Thoracic aorta (tissue), 2 donors: ENCODE results near the gene RIOK1. TPM values are rescaled to one million over a fixed set of nuclear protein-coding genes. Genes with fewer than 3 reads are reported as not detected.

Source experiments
- ATAC-seq: fragments of 150-250 bp; one replicate; pipeline ENCODE4 v1.8.0; 2017; ENCODE audit warnings: low read depth; ENCODE audit not compliant: insufficient number of reproducible peaks, low FRiP score
- DNase-seq: peaks from one replicate; pipeline ENCODE4 v3.0.0-alpha.2; 2020; ENCODE audit warnings: low spot score
- H3K27ac ChIP-seq, 2 donors: fragments of 200-600 bp; sonication (generic); 1 replicate in 1 of 2; 2 replicates in 1 of 2; pipeline ENCODE4 v1.5.1; 2016; ENCODE audit warnings: mild to moderate bottlenecking in 2 of 2, moderate library complexity in 2 of 2
- H3K27me3 ChIP-seq: fragments of 200-600 bp; sonication (generic); replicated peaks from 2 replicates; pipeline ENCODE4 v1.6.0; 2016; ENCODE audit warnings: mild to moderate bottlenecking; ENCODE audit not compliant: insufficient read depth
- H3K36me3 ChIP-seq: fragments of 200-600 bp; sonication (generic); one replicate; pipeline ENCODE4 v1.5.1; 2016
- H3K4me1 ChIP-seq, 2 donors: fragments of 200-600 bp; sonication (generic); 1 replicate in 1 of 2; 2 replicates in 1 of 2; pipeline versions ENCODE4 v1.5.1 to v1.6.0; 2016; ENCODE audit warnings: low read depth in 2 of 2, mild to moderate bottlenecking in 1 of 2; ENCODE audit not compliant: control insufficient read depth in 1 of 2
- H3K4me3 ChIP-seq: fragments of 200-600 bp; sonication (generic); 2 replicates; pipeline ENCODE4 v1.5.1; 2016; ENCODE audit warnings: mild to moderate bottlenecking
- H3K9me3 ChIP-seq: fragments of 200-600 bp; sonication (generic); 2 replicates; pipeline ENCODE4 v1.5.1; 2016
- total RNA-seq, 2 donors: library from RNA; depleted of rRNA; stranded (reverse); fragments of >200 nt; gene quantifications; one replicate each; pipeline versions ENCODE4 v1.1.0 to v1.2.3, GENCODE V29; 2016
- TF ChIP-seq, protein P1 (sequence below): fragments of 200-600 bp; sonication (generic); IDR thresholded peaks from one replicate; pipeline ENCODE4 v1.5.1; 2019; ENCODE audit warnings: antibody characterized with exemption

Gene RIOK1
- total RNA-seq, 2 donors from 2014 or later: 12.6 to 25.5 TPM

DNA sequence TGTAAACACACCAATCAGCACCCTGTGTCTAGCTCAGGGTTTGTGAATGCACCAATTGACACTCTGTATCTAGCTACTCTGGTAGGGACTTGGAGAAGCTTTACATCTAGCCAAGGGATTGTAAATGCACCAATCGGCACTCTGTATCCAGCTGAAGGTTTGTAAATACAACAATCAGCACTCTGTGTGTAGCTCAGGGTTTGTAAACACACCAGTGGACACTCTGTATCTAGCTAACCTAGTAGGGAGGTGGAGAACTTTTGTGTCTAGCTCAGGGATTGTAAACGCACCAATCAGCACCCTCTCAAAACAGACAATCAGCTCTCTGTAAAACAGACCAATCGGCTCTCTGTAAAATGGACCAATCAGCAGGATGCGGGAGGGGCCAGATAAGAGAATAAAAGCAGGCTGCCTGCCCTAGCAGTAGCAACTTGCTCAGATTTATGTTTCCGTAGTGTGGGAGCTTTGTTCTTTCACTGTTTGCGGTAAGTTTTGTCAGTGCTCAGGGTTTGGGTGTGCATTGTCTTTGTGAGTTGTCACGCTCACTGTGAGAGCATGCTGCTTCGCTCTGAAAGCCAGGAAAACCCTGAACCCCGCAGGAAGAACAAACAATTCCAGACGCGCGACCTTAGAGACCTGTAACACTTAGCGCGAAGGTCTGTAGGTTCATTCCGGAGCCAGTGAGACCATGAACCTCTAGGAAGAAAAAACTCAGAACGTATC, 37.0 kb downstream of the RIOK1 start:
- no peaks in the 10 kb centered on the region for H3K27me3 ChIP-seq

DNA sequence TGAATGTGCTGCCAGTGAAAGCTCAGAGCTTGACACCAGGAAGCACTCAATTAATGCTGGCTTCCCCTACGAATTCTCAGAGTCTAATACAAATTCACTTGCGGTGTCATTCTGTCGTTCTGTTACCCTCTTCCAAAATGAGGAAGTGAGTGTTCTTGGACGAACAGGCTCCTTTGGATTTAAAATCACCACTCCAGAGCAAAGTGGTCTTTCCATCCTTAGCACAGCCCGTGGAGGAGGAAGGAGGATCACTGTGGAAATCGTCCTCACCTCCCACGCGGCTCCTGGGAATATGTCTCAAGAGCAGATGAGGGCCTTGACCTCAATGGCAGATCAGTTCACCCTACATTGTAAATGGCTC, 41.7 kb downstream of the RIOK1 start:
- Histone ChIP-seq H3K4me3 (no peak overlapping the region), H3K36me3 (no peaks in the 10 kb centered on the region), H3K9me3 (no peaks in the 10 kb centered on the region), H3K27ac (no peak overlapping the region), H3K4me1 (no peaks in the 10 kb centered on the region), H3K27me3 (no peaks in the 10 kb centered on the region)
- ATAC-seq (no peak), DNase-seq (no peak)
- TF ChIP-seq, protein P1, sequence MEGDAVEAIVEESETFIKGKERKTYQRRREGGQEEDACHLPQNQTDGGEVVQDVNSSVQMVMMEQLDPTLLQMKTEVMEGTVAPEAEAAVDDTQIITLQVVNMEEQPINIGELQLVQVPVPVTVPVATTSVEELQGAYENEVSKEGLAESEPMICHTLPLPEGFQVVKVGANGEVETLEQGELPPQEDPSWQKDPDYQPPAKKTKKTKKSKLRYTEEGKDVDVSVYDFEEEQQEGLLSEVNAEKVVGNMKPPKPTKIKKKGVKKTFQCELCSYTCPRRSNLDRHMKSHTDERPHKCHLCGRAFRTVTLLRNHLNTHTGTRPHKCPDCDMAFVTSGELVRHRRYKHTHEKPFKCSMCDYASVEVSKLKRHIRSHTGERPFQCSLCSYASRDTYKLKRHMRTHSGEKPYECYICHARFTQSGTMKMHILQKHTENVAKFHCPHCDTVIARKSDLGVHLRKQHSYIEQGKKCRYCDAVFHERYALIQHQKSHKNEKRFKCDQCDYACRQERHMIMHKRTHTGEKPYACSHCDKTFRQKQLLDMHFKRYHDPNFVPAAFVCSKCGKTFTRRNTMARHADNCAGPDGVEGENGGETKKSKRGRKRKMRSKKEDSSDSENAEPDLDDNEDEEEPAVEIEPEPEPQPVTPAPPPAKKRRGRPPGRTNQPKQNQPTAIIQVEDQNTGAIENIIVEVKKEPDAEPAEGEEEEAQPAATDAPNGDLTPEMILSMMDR: no peak

More for the DNA sequence above, 37.0 kb downstream of the RIOK1 start:
- TF ChIP-seq, protein P1: no peak
- no peaks in the 10 kb centered on the region for H3K9me3 ChIP-seq
- ATAC-seq (no peak), DNase-seq (no peak)
- no peak overlapping the region for H3K4me3 ChIP-seq
- H3K27ac ChIP-seq: no peak overlapping the region
- no peaks in the 10 kb centered on the region for H3K4me1 ChIP-seq
- H3K36me3 ChIP-seq: no peaks in the 10 kb centered on the region

- Histone ChIP-seq H3K36me3 (no peaks in the 10 kb centered on the region), H3K27me3 (no peaks in the 10 kb centered on the region), H3K4me1 (no peaks in the 10 kb centered on the region), H3K9me3 (no peaks in the 10 kb centered on the region), H3K4me3 (no peak overlapping the region), H3K27ac (no peak overlapping the region)
- TF ChIP-seq, protein P1: no peak
- no peak for DNase-seq
- ATAC-seq: no peak
Observed at GRCh38 chr6:7431674-7432390, 42.2 kb downstream of the RIOK1 start.

GRCh38 chr6:7432391-7433120, 42.9 kb downstream of the RIOK1 start:
- TF ChIP-seq, protein P1: no peak
- Histone ChIP-seq H3K4me3 (no peak overlapping the region), H3K9me3 (no peaks in the 10 kb centered on the region), H3K4me1 (no peaks in the 10 kb centered on the region), H3K36me3 (no peaks in the 10 kb centered on the region), H3K27me3 (no peaks in the 10 kb centered on the region), H3K27ac (no peak overlapping the region)
- DNase-seq (no peak), ATAC-seq (no peak)

GRCh38 chr6:7433121-7433617, 43.6 kb downstream of the RIOK1 start:
- H3K27ac ChIP-seq: no peak overlapping the region
- DNase-seq (no peak), ATAC-seq (no peak)
- no peaks in the 10 kb centered on the region for H3K27me3 ChIP-seq
- H3K36me3 ChIP-seq: no peaks in the 10 kb centered on the region
- no peaks in the 10 kb centered on the region for H3K9me3 ChIP-seq
- no peak overlapping the region for H3K4me3 ChIP-seq
- H3K4me1 ChIP-seq: no peaks in the 10 kb centered on the region
- TF ChIP-seq, protein P1: no peak
